Activated CD8-positive, alpha-beta T cell treated with anti-CD3 and anti-CD28 coated beads for 36 hours (primary cell): ENCODE measurements around the gene LMNA. TPM values are rescaled to one million over a fixed set of nuclear protein-coding genes. Genes with fewer than 3 reads are reported as not detected.

Experiments used
- ATAC-seq: fragments of 200-7000 bp; cut with Tn5 transposase; one replicate; pipeline ENCODE4 v1.10.0; 2021; ENCODE audit warnings: mild to moderate bottlenecking, moderate library complexity
- CTCF ChIA-PET: fragments of 350-600 bp; sonication (Branson Sonifier 250); formaldehyde crosslinking; loops from one replicate; lab custom pipeline; 2021; ENCODE audit warnings: antibody characterized with exemption; lab: Charles Lee
- POLR2A ChIA-PET: fragments of 350-600 bp; sonication (Branson Sonifier 250); formaldehyde crosslinking; loops from one replicate; lab custom pipeline; 2021; ENCODE audit warnings: antibody characterized with exemption; lab: Charles Lee
- DNase-seq: peaks from one replicate; pipeline ENCODE4 v3.0.0-alpha.2; 2020
- H3K27ac Mint-ChIP-seq: one replicate; pipeline ENCODE4 v1.8.0; 2021; ENCODE audit warnings: mild to moderate bottlenecking, mixed read lengths
- H3K27me3 Mint-ChIP-seq: one replicate; pipeline ENCODE4 v1.8.0; 2021; ENCODE audit warnings: mixed read lengths
- H3K36me3 Mint-ChIP-seq: one replicate; pipeline ENCODE4 v1.8.0; 2021; ENCODE audit warnings: low read depth, mixed read lengths
- H3K4me1 Mint-ChIP-seq: one replicate; pipeline ENCODE4 v1.8.0; 2021; ENCODE audit warnings: low read depth, mixed read lengths
- H3K4me3 Mint-ChIP-seq: one replicate; pipeline ENCODE4 v1.8.0; 2021; ENCODE audit warnings: mild to moderate bottlenecking, moderate library complexity, mixed read lengths
- H3K9me3 Mint-ChIP-seq: one replicate; pipeline ENCODE4 v1.8.0; 2021; ENCODE audit warnings: mixed read lengths
- intact Hi-C: fragments of 100-400 bp; cut with micrococcal nuclease; formaldehyde crosslinking; loops from one replicate; pipeline ENCODE4 v1.10.0; 2022
- total RNA-seq, 2 experiments: library from RNA; stranded (reverse); gene quantifications; one replicate each; pipeline ENCODE4 v1.2.3, GENCODE V29; 2021
- TF ChIP-seq, protein P1 (sequence below): fragments of 200-600 bp; IDR thresholded peaks from one replicate; pipeline ENCODE4 v1.8.0; 2022; ENCODE audit warnings: antibody characterized with exemption, mild to moderate bottlenecking

The LMNA gene
- total RNA-seq, 2 experiments from 2014 or later: 51.8 to 56.6 TPM

GRCh38 chr1:156129687-156130577 lies 15.4 kb downstream of the LMNA start:
- peaks cover 11% of the 10 kb centered on the region for H3K36me3 Mint-ChIP-seq
- ChIA-PET CTCF (interaction anchor here (0.6 to 14.1 kb wide), 29 partner anchors 11 to 243 kb away, joined by 3 to 772 read pairs (median 4); partner anchors contain the start of genes CCT3, LMNA, MEX3A and PMF1), POLR2A (interaction anchor here (1.0 to 7.1 kb wide), 10 partner anchors 13 to 115 kb away, joined by 3 to 151 read pairs (median 4); partner anchors contain the start of genes LMNA and PMF1)
- TF ChIP-seq, protein P1, sequence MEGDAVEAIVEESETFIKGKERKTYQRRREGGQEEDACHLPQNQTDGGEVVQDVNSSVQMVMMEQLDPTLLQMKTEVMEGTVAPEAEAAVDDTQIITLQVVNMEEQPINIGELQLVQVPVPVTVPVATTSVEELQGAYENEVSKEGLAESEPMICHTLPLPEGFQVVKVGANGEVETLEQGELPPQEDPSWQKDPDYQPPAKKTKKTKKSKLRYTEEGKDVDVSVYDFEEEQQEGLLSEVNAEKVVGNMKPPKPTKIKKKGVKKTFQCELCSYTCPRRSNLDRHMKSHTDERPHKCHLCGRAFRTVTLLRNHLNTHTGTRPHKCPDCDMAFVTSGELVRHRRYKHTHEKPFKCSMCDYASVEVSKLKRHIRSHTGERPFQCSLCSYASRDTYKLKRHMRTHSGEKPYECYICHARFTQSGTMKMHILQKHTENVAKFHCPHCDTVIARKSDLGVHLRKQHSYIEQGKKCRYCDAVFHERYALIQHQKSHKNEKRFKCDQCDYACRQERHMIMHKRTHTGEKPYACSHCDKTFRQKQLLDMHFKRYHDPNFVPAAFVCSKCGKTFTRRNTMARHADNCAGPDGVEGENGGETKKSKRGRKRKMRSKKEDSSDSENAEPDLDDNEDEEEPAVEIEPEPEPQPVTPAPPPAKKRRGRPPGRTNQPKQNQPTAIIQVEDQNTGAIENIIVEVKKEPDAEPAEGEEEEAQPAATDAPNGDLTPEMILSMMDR: peak; percentile 98
- DNase-seq (peak; percentile 89), ATAC-seq (peak; percentile 50)
- peaks cover 3% of the 10 kb centered on the region for H3K27me3 Mint-ChIP-seq
- peaks cover 51% of the 10 kb centered on the region for H3K4me1 Mint-ChIP-seq
- H3K9me3 Mint-ChIP-seq: no peaks in the 10 kb centered on the region
- intact Hi-C loops: loop anchor here (1.0 to 2.0 kb wide), 2 partner anchors 40 to 71 kb away; no protein-coding TSS in a partner anchor
- H3K4me3 Mint-ChIP-seq: no peak overlapping the region
- peak overlapping the region; percentile 63 for H3K27ac Mint-ChIP-seq

GRCh38 chr1:156130578-156130942 lies 16.0 kb downstream of the LMNA start:
- peaks cover 44% of the 10 kb centered on the region for H3K4me1 Mint-ChIP-seq
- TF ChIP-seq, protein P1: no peak
- ChIA-PET CTCF (interaction anchor here (0.6 to 14.1 kb wide), 17 partner anchors 10 to 242 kb away, joined by 3 to 772 read pairs (median 7); partner anchors contain the start of genes CCT3, LMNA, MEX3A and PMF1), POLR2A (interaction anchor here (1.0 to 7.1 kb wide), 8 partner anchors 14 to 94 kb away, joined by 3 to 151 read pairs (median 4); partner anchors contain the start of genes LMNA and PMF1)
- H3K4me3 Mint-ChIP-seq: no peak overlapping the region
- H3K9me3 Mint-ChIP-seq: no peaks in the 10 kb centered on the region
- H3K27ac Mint-ChIP-seq: no peak overlapping the region
- peaks cover 11% of the 10 kb centered on the region for H3K36me3 Mint-ChIP-seq
- ATAC-seq: no peak
- no peak for DNase-seq
- H3K27me3 Mint-ChIP-seq: peaks cover 3% of the 10 kb centered on the region
- intact Hi-C loops: loop anchor here (1.0 kb wide), 1 partner anchor 40 kb away; no protein-coding TSS in a partner anchor

- TF ChIP-seq, protein P1: no peak
- intact Hi-C loops: no loop called here
These were observed 20.4 kb downstream of the LMNA start for GRCh38 chr1:156134716-156135435.

GRCh38 chr1:156135930-156136871 lies 21.7 kb downstream of the LMNA start:
- ATAC-seq (no peak), DNase-seq (no peak)
- Mint-ChIP-seq H3K9me3 (no peaks in the 10 kb centered on the region), H3K4me1 (no peaks in the 10 kb centered on the region), H3K4me3 (no peak overlapping the region), H3K36me3 (peaks cover 24% of the 10 kb centered on the region), H3K27ac (no peak overlapping the region), H3K27me3 (no peaks in the 10 kb centered on the region)
- ChIA-PET CTCF (interaction anchor here (0.7 to 14.1 kb wide), 6 partner anchors 10 to 250 kb away, joined by 3 to 772 read pairs (median 4); partner anchors contain the start of gene MEX3A), POLR2A (interaction anchor here (1.1 to 1.9 kb wide), 4 partner anchors 27 to 148 kb away, joined by 3 to 11 read pairs (median 3); partner anchors contain the start of gene TMEM79)
- intact Hi-C loops: no loop called here
- TF ChIP-seq, protein P1: no peak

More at GRCh38 chr1:156134716-156135435, 20.4 kb downstream of the LMNA start:
- Mint-ChIP-seq H3K27me3 (no peaks in the 10 kb centered on the region), H3K9me3 (no peaks in the 10 kb centered on the region), H3K4me3 (no peak overlapping the region), H3K36me3 (peaks cover 24% of the 10 kb centered on the region), H3K4me1 (peaks cover 4% of the 10 kb centered on the region), H3K27ac (no peak overlapping the region)
- POLR2A ChIA-PET: interaction anchor here (0.9 to 1.9 kb wide), 4 partner anchors 28 to 148 kb away, joined by 3 to 11 read pairs (median 3); partner anchors contain the start of gene SMG5
- CTCF ChIA-PET: interaction anchor here (1.0 to 14.1 kb wide), 5 partner anchors 11 to 90 kb away, joined by 3 to 772 read pairs (median 4); partner anchors contain the start of gene MEX3A
- DNase-seq (no peak), ATAC-seq (no peak)
